ENCODE results near the gene KAT6B.

KAT6B gene

DNA sequence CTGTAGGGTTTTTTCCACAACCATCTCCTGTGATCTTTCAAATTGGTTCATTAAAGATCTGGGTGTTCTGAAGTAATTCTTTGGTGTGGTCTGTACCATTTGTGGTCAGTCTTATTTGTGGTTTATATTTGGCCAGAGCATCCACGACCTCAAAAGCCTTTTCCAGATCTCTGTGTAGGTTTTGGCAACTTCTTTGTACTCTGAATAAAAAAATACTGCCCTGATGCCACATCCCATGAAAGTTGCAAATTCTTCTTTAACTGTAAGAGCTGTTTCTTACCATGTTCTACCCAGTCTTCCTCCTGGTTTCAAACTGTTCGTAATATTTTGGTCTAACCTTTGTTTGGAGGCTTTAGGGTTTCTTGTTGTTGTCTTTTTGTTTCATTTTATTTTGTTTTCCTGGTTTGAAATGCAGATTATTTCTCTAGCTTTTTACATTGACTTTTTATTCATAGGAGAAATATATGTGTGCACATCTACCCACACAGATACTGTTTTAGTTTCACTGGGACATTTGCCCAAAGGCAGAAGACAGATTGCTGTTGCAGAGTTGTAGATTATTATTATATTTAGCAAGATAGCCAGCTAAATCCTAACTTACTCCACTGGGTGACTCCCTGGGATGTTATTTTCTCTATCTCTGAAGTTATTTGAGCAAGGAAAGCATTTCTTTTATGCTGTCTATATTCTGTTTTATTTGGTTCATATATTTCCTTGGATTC, 161.8 kb downstream of the KAT6B start:
- no peak for DNase-seq
- Histone ChIP-seq H3K27me3 (replicated peaks; ENCODE audit: control insufficient read depth, insufficient read depth, low read length, poor library complexity, severe bottlenecking) (no peaks in the 10 kb centered on the region), H3K4me1 (ENCODE audit: control insufficient read depth, insufficient read depth, low read length, poor library complexity, severe bottlenecking) (no peaks in the 10 kb centered on the region), H3K9me3 (ENCODE audit: control insufficient read depth, low read length) (no peaks in the 10 kb centered on the region), H3K27ac (ENCODE audit: insufficient read depth, low read length, poor library complexity, severe bottlenecking) (no peak overlapping the region), H3K36me3 (ENCODE audit: control insufficient read depth, insufficient read depth, low read length) (peaks cover 34% of the 10 kb centered on the region), H3K4me3 (ENCODE audit: insufficient read depth, low read depth, low read length, poor library complexity, severe bottlenecking) (no peak overlapping the region)

DNA sequence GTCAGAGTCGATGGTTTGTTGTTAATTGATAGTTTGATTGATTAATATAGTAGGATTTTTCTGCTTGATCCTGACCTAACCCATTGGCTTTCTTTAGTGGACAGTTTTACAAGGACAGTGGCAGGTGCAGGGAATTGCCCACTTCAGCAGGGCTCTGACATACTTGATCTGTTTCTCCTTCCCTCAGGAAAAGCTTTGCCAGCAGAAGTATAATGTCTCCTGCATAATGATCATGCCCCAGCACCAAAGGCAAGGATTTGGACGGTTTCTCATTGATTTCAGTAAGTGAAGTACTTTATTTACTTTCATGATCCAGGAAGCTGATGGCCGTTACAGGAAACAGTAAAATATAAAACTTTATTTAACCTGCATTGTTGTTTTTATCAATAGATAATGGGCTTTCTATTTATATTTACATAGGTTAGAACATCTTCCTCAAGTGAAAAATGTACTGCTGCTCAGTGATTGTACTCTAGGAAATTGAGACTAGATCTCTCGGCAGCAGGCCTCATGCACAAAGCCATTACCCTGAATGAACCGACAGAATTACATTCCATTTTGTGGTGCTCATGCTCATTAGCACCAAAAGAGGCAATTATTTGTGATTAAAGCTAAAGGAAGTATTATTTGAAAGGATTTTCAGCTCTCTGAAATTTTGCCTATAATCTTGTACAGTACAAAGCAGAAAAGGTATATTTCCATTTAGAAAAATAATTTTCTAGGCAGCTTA, 162.6 kb downstream of the KAT6B start:
- no peaks in the 10 kb centered on the region for H3K9me3 ChIP-seq (ENCODE audit: control insufficient read depth, low read length)
- no peak for DNase-seq
- no peaks in the 10 kb centered on the region for H3K27me3 ChIP-seq (replicated peaks; ENCODE audit: control insufficient read depth, insufficient read depth, low read length, poor library complexity, severe bottlenecking)
- H3K27ac ChIP-seq (ENCODE audit: insufficient read depth, low read length, poor library complexity, severe bottlenecking): no peak overlapping the region
- no peak overlapping the region for H3K4me3 ChIP-seq (ENCODE audit: insufficient read depth, low read depth, low read length, poor library complexity, severe bottlenecking)
- H3K36me3 ChIP-seq (ENCODE audit: control insufficient read depth, insufficient read depth, low read length): peaks cover 33% of the 10 kb centered on the region
- H3K4me1 ChIP-seq (ENCODE audit: control insufficient read depth, insufficient read depth, low read length, poor library complexity, severe bottlenecking): no peaks in the 10 kb centered on the region

DNA sequence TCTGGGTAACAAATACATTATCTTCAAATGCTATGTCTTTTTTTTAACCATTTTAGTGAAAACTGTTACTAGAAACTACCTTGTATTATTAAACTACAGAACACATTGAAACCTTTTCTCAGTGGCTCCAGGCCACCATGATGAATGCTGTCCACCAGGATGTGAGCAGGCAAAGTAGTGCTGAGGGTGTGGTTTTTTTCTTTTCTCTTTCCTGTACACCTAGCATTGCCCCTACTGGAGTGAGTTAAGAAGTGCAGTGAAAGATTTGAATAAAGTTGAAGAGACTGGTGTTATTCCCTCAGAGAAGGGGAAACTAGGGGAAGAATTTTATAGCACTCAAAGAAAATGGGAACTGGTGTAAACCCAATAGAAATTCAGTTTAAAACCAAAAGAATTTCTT, 165.0 kb downstream of the KAT6B start:
- H3K27ac ChIP-seq (ENCODE audit: insufficient read depth, low read length, poor library complexity, severe bottlenecking): no peak overlapping the region
- H3K4me1 ChIP-seq (ENCODE audit: control insufficient read depth, insufficient read depth, low read length, poor library complexity, severe bottlenecking): no peaks in the 10 kb centered on the region
- peaks cover 29% of the 10 kb centered on the region for H3K36me3 ChIP-seq (ENCODE audit: control insufficient read depth, insufficient read depth, low read length)
- no peaks in the 10 kb centered on the region for H3K27me3 ChIP-seq (replicated peaks; ENCODE audit: control insufficient read depth, insufficient read depth, low read length, poor library complexity, severe bottlenecking)
- H3K4me3 ChIP-seq (ENCODE audit: insufficient read depth, low read depth, low read length, poor library complexity, severe bottlenecking): no peak overlapping the region
- no peaks in the 10 kb centered on the region for H3K9me3 ChIP-seq (ENCODE audit: control insufficient read depth, low read length)
- DNase-seq: no peak

DNA sequence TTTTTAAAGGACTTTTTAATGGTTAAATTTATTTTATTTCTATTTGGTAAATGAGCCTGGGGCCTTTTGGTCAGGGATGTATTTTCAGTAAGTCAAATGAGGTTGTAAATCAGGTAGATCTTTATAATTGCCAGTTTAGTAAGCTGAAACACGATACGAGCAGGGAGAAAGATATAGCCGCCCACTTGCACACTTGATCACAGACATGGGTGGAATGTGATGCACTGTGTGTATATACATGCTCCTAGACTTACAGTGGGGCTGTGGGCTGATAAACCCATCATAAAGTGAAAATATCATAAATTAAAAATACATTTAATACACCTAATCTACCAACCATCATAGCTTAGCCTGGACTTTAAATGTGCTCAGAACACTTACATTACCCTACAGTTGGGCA, 165.7 kb downstream of the KAT6B start:
- Histone ChIP-seq H3K27ac (ENCODE audit: insufficient read depth, low read length, poor library complexity, severe bottlenecking) (no peak overlapping the region), H3K4me1 (ENCODE audit: control insufficient read depth, insufficient read depth, low read length, poor library complexity, severe bottlenecking) (no peaks in the 10 kb centered on the region), H3K4me3 (ENCODE audit: insufficient read depth, low read depth, low read length, poor library complexity, severe bottlenecking) (no peak overlapping the region), H3K27me3 (replicated peaks; ENCODE audit: control insufficient read depth, insufficient read depth, low read length, poor library complexity, severe bottlenecking) (no peaks in the 10 kb centered on the region), H3K36me3 (ENCODE audit: control insufficient read depth, insufficient read depth, low read length) (peaks cover 27% of the 10 kb centered on the region), H3K9me3 (ENCODE audit: control insufficient read depth, low read length) (no peaks in the 10 kb centered on the region)
- DNase-seq: no peak

DNA sequence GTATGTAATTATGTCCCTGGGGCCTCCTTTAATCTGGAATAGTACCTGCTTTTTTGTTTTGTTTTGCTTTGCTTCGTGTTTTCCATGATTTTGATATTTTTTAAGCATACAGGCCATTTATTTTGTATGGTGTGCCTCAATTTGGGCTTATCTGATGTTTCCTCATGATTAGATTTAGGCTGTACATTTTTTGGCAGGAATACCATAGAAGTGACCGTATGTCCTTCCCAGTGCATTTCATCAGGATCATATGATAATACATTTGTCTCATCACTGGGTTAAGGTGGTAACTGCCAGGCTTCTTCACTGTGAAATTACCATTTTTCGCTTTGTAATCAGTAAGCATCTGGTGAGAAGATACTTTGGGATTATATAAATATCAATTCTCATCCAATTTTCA, 167.2 kb downstream of the KAT6B start:
- no peak for DNase-seq
- Histone ChIP-seq H3K27ac (ENCODE audit: insufficient read depth, low read length, poor library complexity, severe bottlenecking) (no peak overlapping the region), H3K4me3 (ENCODE audit: insufficient read depth, low read depth, low read length, poor library complexity, severe bottlenecking) (no peak overlapping the region), H3K9me3 (ENCODE audit: control insufficient read depth, low read length) (no peaks in the 10 kb centered on the region), H3K36me3 (ENCODE audit: control insufficient read depth, insufficient read depth, low read length) (peaks cover 29% of the 10 kb centered on the region), H3K4me1 (ENCODE audit: control insufficient read depth, insufficient read depth, low read length, poor library complexity, severe bottlenecking) (no peaks in the 10 kb centered on the region), H3K27me3 (replicated peaks; ENCODE audit: control insufficient read depth, insufficient read depth, low read length, poor library complexity, severe bottlenecking) (no peaks in the 10 kb centered on the region)

DNA sequence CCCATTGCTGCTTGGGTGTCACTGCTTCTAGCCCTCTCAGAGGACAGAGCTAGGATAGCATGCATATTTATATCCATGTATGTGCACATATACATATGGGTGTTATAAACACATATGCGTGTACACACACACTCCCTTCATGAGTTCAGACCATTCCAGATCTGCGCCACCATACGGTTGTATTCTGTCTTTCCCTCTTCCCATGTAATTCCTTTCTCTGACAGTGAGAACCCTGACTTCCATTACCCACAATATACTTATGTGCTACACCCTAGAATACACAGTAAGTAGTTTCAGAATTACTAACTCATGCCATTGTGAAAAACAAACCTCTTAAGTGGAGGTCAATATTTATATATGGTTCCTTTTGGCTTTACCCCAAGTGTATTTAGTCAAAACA, 168.5 kb downstream of the KAT6B start:
- peaks cover 25% of the 10 kb centered on the region for H3K36me3 ChIP-seq (ENCODE audit: control insufficient read depth, insufficient read depth, low read length)
- no peaks in the 10 kb centered on the region for H3K9me3 ChIP-seq (ENCODE audit: control insufficient read depth, low read length)
- H3K27ac ChIP-seq (ENCODE audit: insufficient read depth, low read length, poor library complexity, severe bottlenecking): no peak overlapping the region
- H3K4me3 ChIP-seq (ENCODE audit: insufficient read depth, low read depth, low read length, poor library complexity, severe bottlenecking): no peak overlapping the region
- H3K27me3 ChIP-seq (replicated peaks; ENCODE audit: control insufficient read depth, insufficient read depth, low read length, poor library complexity, severe bottlenecking): no peaks in the 10 kb centered on the region
- DNase-seq: no peak
- H3K4me1 ChIP-seq (ENCODE audit: control insufficient read depth, insufficient read depth, low read length, poor library complexity, severe bottlenecking): no peaks in the 10 kb centered on the region

DNA sequence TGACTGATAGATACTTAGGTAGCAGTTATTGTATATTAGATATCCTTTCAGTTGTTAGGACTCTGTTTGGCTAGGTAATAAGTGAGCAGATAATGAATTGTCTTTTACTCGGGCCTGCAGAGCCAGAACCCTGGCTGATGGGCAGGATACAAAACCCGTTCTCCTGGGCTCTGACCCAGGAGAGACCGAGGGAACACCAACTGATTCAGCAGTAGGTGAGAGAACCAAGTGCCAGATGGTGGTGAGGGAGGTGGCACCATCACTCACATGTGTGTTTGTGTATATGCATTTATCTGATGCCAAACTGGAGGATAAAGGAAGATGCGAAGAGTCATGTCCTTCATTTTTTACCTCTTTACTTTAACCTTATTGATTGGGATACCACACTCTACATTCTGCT, 169.4 kb downstream of the KAT6B start:
- Histone ChIP-seq H3K36me3 (ENCODE audit: control insufficient read depth, insufficient read depth, low read length) (peaks cover 25% of the 10 kb centered on the region), H3K27ac (ENCODE audit: insufficient read depth, low read length, poor library complexity, severe bottlenecking) (no peak overlapping the region)

DNA sequence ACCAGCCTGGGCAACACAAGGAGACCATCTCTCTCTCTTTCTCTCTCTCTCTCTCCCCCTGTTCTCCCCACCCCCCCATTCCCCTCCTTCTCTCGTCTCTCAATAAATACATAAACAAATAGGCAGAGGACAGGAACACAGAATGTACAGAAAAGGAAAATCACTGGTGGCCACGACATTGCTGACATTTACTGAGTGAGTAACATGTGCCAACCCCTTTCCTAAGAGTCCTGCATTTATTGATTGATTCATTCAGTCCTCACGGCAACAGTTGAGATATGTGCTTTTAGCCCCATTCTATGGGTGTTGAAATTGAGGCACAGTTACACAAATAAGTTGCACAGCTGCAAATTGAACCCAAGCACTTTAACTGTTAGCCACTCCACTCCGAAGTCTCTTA, 170.8 kb downstream of the KAT6B start:
- DNase-seq: no peak
- Histone ChIP-seq H3K4me1 (ENCODE audit: control insufficient read depth, insufficient read depth, low read length, poor library complexity, severe bottlenecking) (no peaks in the 10 kb centered on the region), H3K27ac (ENCODE audit: insufficient read depth, low read length, poor library complexity, severe bottlenecking) (no peak overlapping the region), H3K9me3 (ENCODE audit: control insufficient read depth, low read length) (no peaks in the 10 kb centered on the region), H3K27me3 (replicated peaks; ENCODE audit: control insufficient read depth, insufficient read depth, low read length, poor library complexity, severe bottlenecking) (no peaks in the 10 kb centered on the region), H3K4me3 (ENCODE audit: insufficient read depth, low read depth, low read length, poor library complexity, severe bottlenecking) (no peak overlapping the region), H3K36me3 (ENCODE audit: control insufficient read depth, insufficient read depth, low read length) (peaks cover 26% of the 10 kb centered on the region)

More for the DNA sequence above, 169.4 kb downstream of the KAT6B start:
- H3K4me3 ChIP-seq (ENCODE audit: insufficient read depth, low read depth, low read length, poor library complexity, severe bottlenecking): no peak overlapping the region
- DNase-seq: no peak
- H3K9me3 ChIP-seq (ENCODE audit: control insufficient read depth, low read length): no peaks in the 10 kb centered on the region
- H3K4me1 ChIP-seq (ENCODE audit: control insufficient read depth, insufficient read depth, low read length, poor library complexity, severe bottlenecking): no peaks in the 10 kb centered on the region
- no peaks in the 10 kb centered on the region for H3K27me3 ChIP-seq (replicated peaks; ENCODE audit: control insufficient read depth, insufficient read depth, low read length, poor library complexity, severe bottlenecking)

DNA sequence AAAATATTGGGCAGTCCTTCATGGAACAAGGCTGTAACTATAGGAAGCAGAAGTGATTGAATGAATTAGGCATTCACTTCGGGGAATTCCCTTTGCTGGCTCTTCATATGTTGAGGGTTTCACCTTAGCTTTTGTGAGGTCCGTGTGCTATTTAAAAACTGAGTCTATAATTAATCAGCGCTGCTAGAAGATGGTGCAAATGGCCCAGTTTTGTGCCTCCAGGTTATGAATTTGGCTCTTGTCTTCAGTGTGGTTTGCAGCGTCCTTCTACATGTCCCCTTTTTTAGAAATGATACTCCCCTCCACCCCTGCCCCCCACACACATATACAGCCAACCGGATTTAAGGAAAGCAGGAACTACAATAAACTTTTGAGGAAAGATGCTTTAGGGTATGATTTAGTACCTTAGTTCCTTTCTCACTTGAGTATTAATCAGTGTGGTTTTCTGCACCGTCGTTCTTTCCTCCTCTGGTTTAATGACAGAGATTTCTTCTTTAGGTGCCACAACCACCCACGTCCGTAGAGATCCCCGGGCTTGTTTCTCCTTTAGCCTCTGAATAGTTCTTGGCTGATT, 174.4 kb downstream of the KAT6B start:
- Histone ChIP-seq H3K4me1 (ENCODE audit: control insufficient read depth, insufficient read depth, low read length, poor library complexity, severe bottlenecking) (no peaks in the 10 kb centered on the region), H3K9me3 (ENCODE audit: control insufficient read depth, low read length) (no peaks in the 10 kb centered on the region), H3K27ac (ENCODE audit: insufficient read depth, low read length, poor library complexity, severe bottlenecking) (no peak overlapping the region), H3K36me3 (ENCODE audit: control insufficient read depth, insufficient read depth, low read length) (peaks cover 16% of the 10 kb centered on the region), H3K27me3 (replicated peaks; ENCODE audit: control insufficient read depth, insufficient read depth, low read length, poor library complexity, severe bottlenecking) (no peaks in the 10 kb centered on the region), H3K4me3 (ENCODE audit: insufficient read depth, low read depth, low read length, poor library complexity, severe bottlenecking) (no peak overlapping the region)
- no peak for DNase-seq

DNA sequence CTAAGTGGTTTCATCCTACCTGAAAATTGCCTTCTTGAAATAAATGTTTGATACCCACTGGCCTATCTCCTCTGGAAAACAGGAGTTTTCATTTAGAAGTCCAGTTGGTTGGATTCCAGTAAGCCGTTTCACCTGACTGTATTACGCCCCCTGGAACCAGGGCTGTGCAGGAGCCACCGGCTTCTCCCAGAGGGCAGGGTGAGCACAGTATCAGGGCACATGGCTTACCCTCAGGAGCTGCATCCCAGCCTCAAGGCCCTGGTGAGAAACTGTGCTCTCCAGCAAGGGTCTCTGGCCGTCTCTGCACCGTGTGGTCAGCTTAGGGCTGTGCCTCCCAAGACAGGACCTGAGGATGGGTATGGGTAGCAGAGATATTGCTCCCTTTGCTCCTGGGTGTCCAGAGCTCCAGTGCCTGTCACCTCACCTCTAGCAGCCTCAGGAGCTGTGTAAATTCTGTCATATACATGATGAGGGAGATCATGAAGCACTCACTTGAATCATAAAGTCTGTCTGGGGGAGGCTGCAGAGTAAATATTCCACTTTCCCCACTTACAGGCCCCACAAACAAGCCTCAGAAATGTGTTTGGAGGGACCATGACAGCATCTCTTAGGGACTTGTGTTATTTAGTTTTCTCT, 175.4 kb downstream of the KAT6B start:
- Histone ChIP-seq H3K36me3 (ENCODE audit: control insufficient read depth, insufficient read depth, low read length) (peaks cover 12% of the 10 kb centered on the region), H3K4me1 (ENCODE audit: control insufficient read depth, insufficient read depth, low read length, poor library complexity, severe bottlenecking) (no peaks in the 10 kb centered on the region), H3K27ac (ENCODE audit: insufficient read depth, low read length, poor library complexity, severe bottlenecking) (no peak overlapping the region), H3K4me3 (ENCODE audit: insufficient read depth, low read depth, low read length, poor library complexity, severe bottlenecking) (no peak overlapping the region), H3K27me3 (replicated peaks; ENCODE audit: control insufficient read depth, insufficient read depth, low read length, poor library complexity, severe bottlenecking) (no peaks in the 10 kb centered on the region), H3K9me3 (ENCODE audit: control insufficient read depth, low read length) (no peaks in the 10 kb centered on the region)
- DNase-seq: no peak

Measured in effector memory CD4-positive, alpha-beta T cell (primary cell).